T-helper 2 cell treated with Interferon-gamma antibody and Interleukin-4, amounts not matched to agents 5 μg/mL and 100 μg/mL, for 36 hours (primary cell): ENCODE data around the gene KCNK4.

Experiments used
- DNase-seq: peaks from one replicate; pipeline ENCODE4 v3.0.0; 2021; ENCODE audit warnings: low spot score
- H3K27ac Mint-ChIP-seq: one replicate; pipeline ENCODE4 v1.8.0; 2021; ENCODE audit warnings: mild to moderate bottlenecking, mixed read lengths
- H3K27me3 Mint-ChIP-seq: one replicate; pipeline ENCODE4 v1.8.0; 2021; ENCODE audit warnings: low read depth, mixed read lengths
- H3K36me3 Mint-ChIP-seq: one replicate; pipeline ENCODE4 v1.8.0; 2021; ENCODE audit warnings: low read depth, mixed read lengths
- H3K4me1 Mint-ChIP-seq: one replicate; pipeline ENCODE4 v1.8.0; 2021; ENCODE audit warnings: low read depth, mixed read lengths
- H3K4me3 Mint-ChIP-seq: one replicate; pipeline ENCODE4 v1.8.0; 2022; ENCODE audit warnings: mild to moderate bottlenecking, moderate library complexity, mixed read lengths
- H3K9me3 Mint-ChIP-seq: one replicate; pipeline ENCODE4 v1.8.0; 2021; ENCODE audit warnings: mixed read lengths

Gene KCNK4

DNA sequence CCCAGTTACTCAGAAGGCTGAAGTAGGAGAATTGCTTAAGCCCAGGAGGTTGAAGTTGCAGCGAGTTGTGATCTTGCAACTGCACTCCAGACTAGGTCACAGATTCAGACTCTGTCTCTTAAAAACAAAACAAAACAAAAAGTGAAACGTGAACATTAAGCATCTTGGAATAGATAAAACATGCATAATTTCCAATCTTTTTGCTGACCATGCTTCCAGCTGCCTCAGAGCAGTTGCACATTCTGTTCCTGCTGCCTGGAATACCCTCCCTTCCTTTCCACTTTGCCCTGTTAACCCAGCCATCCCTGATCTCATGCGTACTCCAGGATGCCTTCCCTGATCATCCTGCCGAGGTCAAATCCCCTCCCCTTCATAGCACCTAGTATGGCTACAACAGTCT is 48.2 kb downstream of the KCNK4 start:
- peaks cover 36% of the 10 kb centered on the region for H3K4me1 Mint-ChIP-seq
- H3K4me3 Mint-ChIP-seq = peak overlapping the region; percentile 93
- H3K9me3 Mint-ChIP-seq = no peaks in the 10 kb centered on the region
- no peak for DNase-seq
- no peaks in the 10 kb centered on the region for H3K27me3 Mint-ChIP-seq
- peak overlapping the region; percentile 92 for H3K27ac Mint-ChIP-seq
- peaks cover 33% of the 10 kb centered on the region for H3K36me3 Mint-ChIP-seq

DNA sequence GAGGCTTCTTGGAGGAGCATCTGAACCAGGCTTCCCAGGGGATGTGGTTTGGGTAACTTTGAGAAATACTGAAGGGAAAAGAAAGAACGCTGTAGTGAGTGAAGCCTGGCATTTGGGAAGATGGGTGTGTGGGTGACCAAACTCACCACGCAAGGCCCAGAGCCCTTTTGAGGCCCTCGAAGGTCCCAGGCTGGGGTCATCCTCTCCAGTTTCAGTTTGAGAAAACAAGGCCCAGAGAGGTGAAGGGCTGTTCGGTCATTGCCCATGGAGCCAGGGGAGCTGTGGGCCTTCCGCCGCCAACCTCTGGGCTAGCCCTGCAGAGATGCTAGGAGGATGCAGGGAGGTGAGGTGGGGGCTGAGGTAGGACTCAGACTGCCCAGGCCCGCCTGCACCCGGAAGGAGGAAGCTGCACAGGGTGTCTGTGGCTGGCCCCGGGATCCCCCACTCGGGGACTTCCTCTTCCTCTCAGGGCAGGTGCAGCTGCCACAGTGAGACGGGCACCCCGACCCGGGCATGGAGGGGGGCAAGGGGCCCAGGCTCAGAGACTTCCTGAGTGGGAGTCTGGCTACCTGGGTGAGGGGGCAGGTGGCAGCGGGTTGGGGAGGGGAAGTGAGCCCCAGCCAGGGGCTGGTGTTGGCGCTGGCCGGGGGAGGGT is 48.8 kb downstream of the KCNK4 start, which contains the start of gene CCDC88B:
TSS of gene CCDC88B (plus strand) at position 451 of the 655 bp plus-strand sequence. CDS start at position 514, 63 bp downstream.
- H3K27ac Mint-ChIP-seq = peak within 1 kb of the TSS; percentile 92
- H3K4me1 Mint-ChIP-seq = peaks cover 35% of the 10 kb centered on the region
- H3K4me3 Mint-ChIP-seq = peak within 1 kb of the TSS; percentile 93
- DNase-seq = peak; percentile 81
- peaks cover 31% of the 10 kb centered on the region for H3K36me3 Mint-ChIP-seq
- no peaks in the 10 kb centered on the region for H3K27me3 Mint-ChIP-seq
- no peaks in the 10 kb centered on the region for H3K9me3 Mint-ChIP-seq

DNA sequence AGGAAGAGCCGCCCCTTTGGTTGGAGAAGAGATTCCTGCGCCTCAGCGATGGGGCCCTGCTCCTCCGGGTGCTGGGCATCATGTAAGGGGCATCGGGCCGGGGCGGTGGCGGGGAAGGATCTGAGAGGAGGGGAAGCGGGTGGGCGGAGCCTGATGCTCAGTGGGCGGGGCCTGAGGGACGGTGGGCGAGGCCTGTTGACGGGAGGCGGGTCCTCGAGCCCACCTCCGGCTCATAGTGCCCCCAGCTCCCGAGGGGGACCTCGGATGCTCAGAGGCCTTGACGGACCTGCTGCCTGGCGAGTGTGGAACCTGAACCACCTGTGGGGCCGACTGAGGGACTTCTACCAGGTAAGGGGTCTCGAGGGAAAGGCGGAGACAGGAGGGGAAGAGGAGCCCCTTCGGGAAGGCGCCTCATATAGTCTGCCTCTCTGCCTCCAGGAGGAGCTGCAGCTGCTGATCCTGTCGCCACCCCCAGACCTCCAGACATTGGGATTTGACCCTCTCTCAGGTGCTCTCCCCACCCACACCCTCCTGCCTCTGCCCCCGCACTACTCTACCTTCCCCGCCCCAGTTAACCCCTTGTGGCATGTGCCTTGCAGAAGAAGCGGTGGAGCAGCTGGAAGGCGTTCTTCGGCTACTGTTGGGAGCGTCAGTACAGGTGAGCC is 49.7 kb downstream of the KCNK4 start:
- peaks cover 30% of the 10 kb centered on the region for H3K4me1 Mint-ChIP-seq
- no peaks in the 10 kb centered on the region for H3K9me3 Mint-ChIP-seq
- H3K36me3 Mint-ChIP-seq = peaks cover 32% of the 10 kb centered on the region
- no peaks in the 10 kb centered on the region for H3K27me3 Mint-ChIP-seq
- H3K4me3 Mint-ChIP-seq = peak overlapping the region; percentile 93
- H3K27ac Mint-ChIP-seq = peak overlapping the region; percentile 92
- peak; percentile 68 for DNase-seq

DNA sequence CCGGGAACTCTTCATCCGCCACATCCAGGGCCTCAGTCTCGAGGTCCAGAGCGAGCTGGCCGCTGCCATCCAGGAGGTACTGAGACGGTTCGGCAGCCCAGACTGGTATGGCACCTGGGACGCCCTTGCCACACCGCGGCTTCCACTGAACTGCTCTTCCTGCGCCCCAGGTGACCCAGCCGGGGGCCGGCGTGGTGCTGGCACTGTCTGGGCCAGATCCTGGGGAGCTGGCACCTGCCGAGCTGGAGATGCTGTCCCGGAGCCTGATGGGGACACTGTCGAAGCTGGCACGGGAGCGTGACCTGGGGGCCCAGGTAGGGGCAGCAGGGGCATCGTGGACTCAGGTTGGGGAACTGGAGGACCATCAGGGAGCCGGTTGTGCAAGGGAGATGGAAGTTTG is 50.3 kb downstream of the KCNK4 start:
- peaks cover 30% of the 10 kb centered on the region for H3K4me1 Mint-ChIP-seq
- no peak for DNase-seq
- H3K4me3 Mint-ChIP-seq = peak overlapping the region; percentile 93
- H3K27me3 Mint-ChIP-seq = no peaks in the 10 kb centered on the region
- H3K9me3 Mint-ChIP-seq = no peaks in the 10 kb centered on the region
- peak overlapping the region; percentile 57 for H3K27ac Mint-ChIP-seq
- H3K36me3 Mint-ChIP-seq = peaks cover 32% of the 10 kb centered on the region

DNA sequence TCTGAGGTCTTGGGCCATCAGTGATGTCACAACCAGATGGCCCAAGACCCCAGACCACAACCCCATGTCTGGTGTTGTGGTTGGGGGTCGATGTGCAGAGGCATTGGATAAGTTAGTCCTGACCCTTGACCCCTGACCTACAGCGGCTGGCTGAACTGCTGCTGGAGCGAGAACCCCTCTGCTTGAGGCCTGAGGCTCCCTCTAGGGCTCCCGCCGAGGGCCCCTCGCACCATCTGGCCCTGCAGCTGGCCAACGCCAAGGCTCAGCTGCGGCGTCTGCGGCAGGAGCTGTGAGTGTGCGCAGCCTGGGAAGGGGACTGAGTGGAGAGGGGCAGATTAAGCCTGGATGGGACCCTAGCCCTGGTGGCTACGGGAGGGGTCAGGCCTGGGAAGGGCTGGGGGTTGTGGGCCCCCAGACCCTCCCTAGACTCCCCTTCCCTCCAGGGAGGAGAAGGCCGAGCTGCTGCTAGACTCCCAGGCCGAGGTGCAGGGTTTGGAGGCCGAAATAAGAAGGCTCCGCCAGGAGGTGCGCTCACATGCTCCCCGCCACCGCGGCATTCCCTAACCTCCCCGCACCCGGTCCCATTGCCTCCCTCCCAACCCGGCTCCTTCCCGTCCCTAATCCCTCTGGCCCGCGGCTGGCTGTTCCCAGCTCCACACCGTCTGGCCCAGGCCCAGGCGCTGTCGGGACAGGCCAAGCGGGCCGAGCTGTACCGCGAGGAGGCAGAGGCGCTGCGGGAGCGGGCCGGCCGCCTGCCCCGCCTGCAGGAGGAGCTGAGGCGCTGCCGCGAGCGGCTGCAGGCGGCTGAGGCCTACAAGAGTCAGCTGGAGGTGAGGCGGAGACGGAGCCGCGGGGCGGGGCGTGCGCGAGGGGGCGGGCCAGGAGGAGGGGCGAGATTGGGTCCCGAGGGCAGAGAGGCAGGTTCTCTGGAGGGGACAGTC is 51.0 kb downstream of the KCNK4 start:
- peak overlapping the region; percentile 36 for H3K4me3 Mint-ChIP-seq
- peaks cover 34% of the 10 kb centered on the region for H3K36me3 Mint-ChIP-seq
- H3K4me1 Mint-ChIP-seq = peaks cover 30% of the 10 kb centered on the region
- H3K9me3 Mint-ChIP-seq = no peaks in the 10 kb centered on the region
- DNase-seq = peak; percentile 86
- H3K27me3 Mint-ChIP-seq = no peaks in the 10 kb centered on the region
- peak overlapping the region; percentile 62 for H3K27ac Mint-ChIP-seq

DNA sequence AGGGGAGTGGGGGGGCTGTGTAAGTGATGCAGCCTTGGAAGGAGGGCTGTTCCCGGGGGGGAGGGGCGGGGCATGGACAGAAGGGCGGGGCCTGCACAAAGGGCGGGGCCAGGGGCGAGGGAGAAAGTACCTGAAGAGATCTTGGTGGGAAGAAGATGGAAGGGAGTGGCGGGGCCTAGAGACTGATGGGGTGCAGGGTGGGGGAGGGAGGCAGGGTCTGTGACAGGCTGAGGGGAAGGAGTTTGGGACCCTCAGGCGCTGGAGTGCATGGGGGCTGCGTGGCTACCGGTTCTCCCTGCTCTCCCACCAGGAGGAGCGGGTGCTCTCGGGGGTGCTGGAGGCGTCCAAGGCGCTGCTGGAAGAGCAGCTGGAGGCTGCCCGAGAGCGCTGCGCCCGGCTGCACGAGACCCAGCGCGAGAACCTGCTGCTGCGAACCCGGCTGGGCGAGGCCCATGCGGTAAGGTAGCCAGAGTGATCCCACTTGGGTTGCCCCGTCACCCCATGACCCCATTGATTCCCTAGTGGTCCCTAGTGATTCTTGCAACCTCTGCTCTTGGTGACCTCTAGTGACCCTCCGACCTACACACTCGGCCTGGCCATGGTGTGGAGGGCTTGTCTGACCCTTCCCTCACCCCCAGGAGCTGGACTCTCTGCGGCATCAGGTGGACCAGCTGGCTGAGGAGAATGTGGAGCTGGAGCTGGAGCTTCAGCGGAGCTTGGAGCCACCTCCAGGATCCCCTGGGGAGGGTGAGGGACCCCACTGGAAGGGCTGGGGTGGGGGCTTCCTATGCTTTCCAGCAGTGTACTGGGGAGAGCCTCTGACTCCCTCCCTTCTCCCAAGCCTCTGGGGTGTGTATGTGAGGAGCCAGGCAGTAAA is 52.0 kb downstream of the KCNK4 start:
- Mint-ChIP-seq H3K9me3 (no peaks in the 10 kb centered on the region), H3K4me3 (peak overlapping the region; percentile 29), H3K36me3 (peaks cover 33% of the 10 kb centered on the region), H3K4me1 (peaks cover 28% of the 10 kb centered on the region), H3K27me3 (no peaks in the 10 kb centered on the region), H3K27ac (no peak overlapping the region)
- no peak for DNase-seq

DNA sequence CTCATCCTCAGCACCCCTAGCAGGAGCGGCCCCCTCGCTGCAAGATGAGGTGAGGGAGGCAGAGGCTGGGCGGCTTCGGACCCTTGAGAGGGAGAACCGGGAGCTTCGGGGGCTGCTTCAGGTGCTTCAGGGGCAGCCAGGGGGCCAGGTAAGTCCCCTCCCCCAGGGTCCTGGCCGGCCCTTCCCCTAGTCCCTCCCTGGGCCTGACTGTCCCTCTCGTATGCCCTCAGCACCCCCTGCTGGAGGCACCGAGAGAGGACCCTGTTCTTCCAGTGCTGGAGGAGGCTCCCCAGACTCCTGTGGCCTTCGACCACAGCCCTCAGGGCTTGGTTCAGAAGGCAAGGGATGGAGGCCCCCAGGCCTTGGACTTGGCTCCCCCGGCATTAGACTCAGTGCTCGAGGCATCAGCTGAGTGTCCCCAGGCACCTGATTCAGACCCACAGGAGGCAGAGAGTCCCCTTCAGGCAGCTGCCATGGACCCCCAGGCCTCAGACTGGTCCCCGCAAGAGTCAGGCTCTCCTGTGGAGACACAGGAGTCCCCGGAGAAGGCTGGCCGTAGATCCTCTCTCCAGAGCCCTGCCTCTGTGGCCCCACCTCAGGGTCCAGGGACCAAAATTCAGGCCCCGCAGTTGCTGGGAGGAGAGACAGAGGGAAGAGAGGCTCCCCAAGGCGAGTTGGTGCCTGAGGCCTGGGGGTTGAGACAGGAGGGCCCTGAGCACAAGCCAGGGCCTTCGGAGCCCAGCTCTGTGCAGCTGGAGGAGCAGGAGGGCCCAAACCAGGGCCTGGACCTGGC is 52.9 kb downstream of the KCNK4 start:
- no peak for DNase-seq
- H3K4me3 Mint-ChIP-seq = no peak overlapping the region
- H3K36me3 Mint-ChIP-seq = peaks cover 31% of the 10 kb centered on the region
- H3K9me3 Mint-ChIP-seq = no peaks in the 10 kb centered on the region
- H3K27me3 Mint-ChIP-seq = no peaks in the 10 kb centered on the region
- H3K4me1 Mint-ChIP-seq = peaks cover 24% of the 10 kb centered on the region
- no peak overlapping the region for H3K27ac Mint-ChIP-seq

DNA sequence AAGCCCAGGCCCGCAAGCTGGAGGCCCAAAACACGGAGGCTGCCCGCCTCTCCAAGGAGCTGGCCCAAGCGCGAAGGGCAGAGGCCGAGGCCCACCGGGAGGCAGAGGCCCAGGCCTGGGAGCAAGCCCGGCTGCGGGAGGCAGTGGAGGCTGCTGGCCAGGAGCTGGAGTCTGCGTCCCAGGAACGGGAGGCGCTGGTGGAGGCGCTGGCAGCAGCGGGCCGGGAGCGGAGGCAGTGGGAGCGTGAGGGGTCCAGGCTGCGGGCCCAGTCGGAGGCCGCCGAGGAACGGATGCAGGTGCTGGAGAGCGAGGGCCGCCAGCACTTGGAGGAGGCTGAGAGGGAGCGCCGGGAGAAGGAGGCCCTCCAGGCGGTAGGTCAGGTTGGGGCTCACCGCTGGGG is 53.7 kb downstream of the KCNK4 start:
- Mint-ChIP-seq H3K27ac (no peak overlapping the region), H3K36me3 (peaks cover 26% of the 10 kb centered on the region), H3K9me3 (no peaks in the 10 kb centered on the region)

DNA sequence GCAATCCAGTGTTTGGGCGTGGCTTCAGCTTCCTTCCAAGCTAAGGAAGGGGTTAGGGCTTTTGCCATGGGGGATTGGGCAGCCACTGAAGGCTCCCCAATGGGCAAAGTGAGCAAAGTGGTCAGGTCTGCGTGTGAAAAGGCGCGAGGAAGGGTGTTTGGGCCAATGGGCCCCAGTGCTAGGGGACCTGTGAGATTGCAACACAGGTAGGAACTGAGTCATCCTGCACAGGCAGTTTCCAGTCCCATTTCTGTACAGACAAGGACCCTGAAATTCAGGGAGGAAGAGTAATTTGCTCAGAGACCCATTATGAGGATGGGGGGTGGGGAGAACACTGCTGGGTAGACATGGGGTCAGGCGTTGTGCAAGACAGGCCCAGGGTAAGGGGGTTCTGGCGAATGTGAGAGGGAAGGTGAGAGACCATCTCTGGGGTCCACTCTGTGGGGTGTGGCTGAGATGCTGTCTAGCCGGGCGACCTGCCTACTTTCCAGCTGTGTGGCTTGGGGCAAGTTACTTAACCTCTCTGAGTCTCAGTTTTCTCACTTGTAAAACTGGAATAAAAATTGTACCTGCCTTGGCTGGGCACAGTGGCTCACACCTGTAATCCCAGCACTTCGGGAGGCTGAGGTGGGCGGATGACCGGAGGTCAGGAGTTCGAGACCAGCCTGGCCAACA is 56.2 kb downstream of the KCNK4 start:
- DNase-seq = no peak
- no peaks in the 10 kb centered on the region for H3K9me3 Mint-ChIP-seq
- no peak overlapping the region for H3K4me3 Mint-ChIP-seq
- H3K27ac Mint-ChIP-seq = no peak overlapping the region
- H3K27me3 Mint-ChIP-seq = no peaks in the 10 kb centered on the region
- H3K4me1 Mint-ChIP-seq = peaks cover 3% of the 10 kb centered on the region
- peaks cover 24% of the 10 kb centered on the region for H3K36me3 Mint-ChIP-seq

More for the DNA sequence above, 53.7 kb downstream of the KCNK4 start:
- Mint-ChIP-seq H3K4me1 (peaks cover 16% of the 10 kb centered on the region), H3K4me3 (no peak overlapping the region), H3K27me3 (no peaks in the 10 kb centered on the region)
- no peak for DNase-seq

DNA sequence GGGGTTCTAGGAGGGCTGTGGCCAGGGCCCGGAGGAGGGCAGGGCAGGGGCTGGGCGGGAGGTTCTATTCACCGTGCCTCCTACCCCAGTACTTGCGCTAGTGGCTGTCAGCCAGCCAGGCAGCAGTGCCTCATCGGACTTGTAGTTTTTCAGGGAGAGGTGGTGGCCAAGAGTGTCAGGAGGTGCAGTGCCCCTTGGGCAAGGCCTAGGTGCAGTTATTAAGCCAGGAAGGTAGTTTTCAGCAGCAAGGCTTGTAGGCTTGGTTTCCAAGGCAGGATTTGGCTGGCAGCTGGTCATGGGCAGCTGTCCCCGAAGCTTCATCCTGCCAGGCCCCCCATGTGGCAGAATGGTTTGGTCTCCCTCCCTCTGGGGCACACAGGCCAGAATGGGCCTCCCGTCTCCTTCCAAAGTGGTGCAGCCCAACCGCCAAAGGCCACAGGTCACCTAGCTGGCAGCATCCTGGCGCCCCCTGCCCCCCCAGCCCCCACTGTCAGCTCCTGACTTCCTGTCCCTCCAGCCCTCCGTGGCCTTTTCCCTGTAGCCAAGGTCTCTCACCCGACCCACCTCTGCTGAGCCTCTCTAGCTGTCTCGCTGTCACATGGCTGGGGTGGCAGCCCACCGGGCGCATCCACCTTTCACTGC is 57.4 kb downstream of the KCNK4 start:
- Mint-ChIP-seq H3K27ac (no peak overlapping the region), H3K27me3 (no peaks in the 10 kb centered on the region), H3K36me3 (peaks cover 22% of the 10 kb centered on the region), H3K4me3 (no peak overlapping the region), H3K9me3 (no peaks in the 10 kb centered on the region), H3K4me1 (peaks cover 1% of the 10 kb centered on the region)
- DNase-seq = no peak

DNA sequence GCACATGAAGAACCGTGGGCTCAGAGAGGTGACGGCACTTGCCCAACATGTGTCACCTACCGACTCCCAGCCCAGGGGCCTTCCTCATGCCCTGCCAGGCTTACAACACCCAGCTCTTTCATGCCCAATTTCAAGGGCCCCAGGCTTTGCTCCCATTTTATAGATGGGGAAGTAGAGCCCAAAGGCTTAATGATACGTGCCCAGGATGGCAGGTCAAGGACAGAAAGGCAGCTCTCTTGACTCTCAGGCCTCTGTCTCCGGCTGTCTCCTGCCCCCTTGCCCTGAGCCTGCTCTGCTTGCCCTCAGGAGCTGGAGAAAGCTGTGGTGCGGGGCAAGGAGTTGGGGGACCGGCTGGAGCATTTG is 57.9 kb downstream of the KCNK4 start:
- no peaks in the 10 kb centered on the region for H3K9me3 Mint-ChIP-seq
- H3K27ac Mint-ChIP-seq = no peak overlapping the region
- H3K4me1 Mint-ChIP-seq = peaks cover 1% of the 10 kb centered on the region
- no peaks in the 10 kb centered on the region for H3K27me3 Mint-ChIP-seq
- peaks cover 22% of the 10 kb centered on the region for H3K36me3 Mint-ChIP-seq
- no peak for DNase-seq
- H3K4me3 Mint-ChIP-seq = no peak overlapping the region

DNA sequence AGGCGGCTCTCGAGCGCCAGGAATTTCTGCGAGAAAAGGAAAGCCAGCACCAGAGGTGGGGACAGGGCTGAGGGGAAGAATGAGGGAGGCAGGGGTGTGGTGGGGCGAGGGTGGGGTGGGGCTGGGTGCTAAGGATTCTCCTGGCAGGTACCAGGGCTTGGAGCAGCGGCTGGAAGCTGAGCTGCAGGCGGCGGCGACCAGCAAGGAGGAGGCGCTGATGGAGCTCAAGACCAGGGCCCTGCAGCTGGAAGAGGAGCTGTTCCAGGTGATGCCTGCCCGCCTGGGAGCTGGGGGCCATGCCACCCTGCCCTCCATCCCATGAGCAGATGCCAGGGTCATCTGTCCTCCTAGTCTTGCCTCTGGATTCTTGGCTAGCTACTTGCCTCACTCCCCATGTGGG is 58.3 kb downstream of the KCNK4 start:
- H3K27ac Mint-ChIP-seq = no peak overlapping the region
- H3K4me1 Mint-ChIP-seq = peaks cover 1% of the 10 kb centered on the region
- no peaks in the 10 kb centered on the region for H3K9me3 Mint-ChIP-seq
- no peak for DNase-seq
- peaks cover 22% of the 10 kb centered on the region for H3K36me3 Mint-ChIP-seq
- no peak overlapping the region for H3K4me3 Mint-ChIP-seq
- H3K27me3 Mint-ChIP-seq = no peaks in the 10 kb centered on the region
